Erythroblast (primary cell): ENCODE measurements around the gene SLC35C1.
"Not testable (repeated sequence)": the region's sequence is repeated elsewhere in the genome, so short reads cannot be mapped to it uniquely, and the experiment has no call there.

ENCODE experiments used
- DNase-seq, 2 experiments: peaks; one replicate each; lab custom pipeline; 2025; lab: John Stamatoyannopoulos, UW
- GATA1 ChIP-seq: IDR thresholded peaks from 2 replicates; pipeline ENCODE4 v1.6.1; 2011; ENCODE audit warnings: low read depth, mild to moderate bottlenecking, control low read depth, low read length, moderate library complexity
- POLR2A ChIP-seq: IDR thresholded peaks from 2 replicates; pipeline ENCODE4 v1.6.1; 2011; ENCODE audit warnings: mild to moderate bottlenecking, low read length

SLC35C1 gene

DNA sequence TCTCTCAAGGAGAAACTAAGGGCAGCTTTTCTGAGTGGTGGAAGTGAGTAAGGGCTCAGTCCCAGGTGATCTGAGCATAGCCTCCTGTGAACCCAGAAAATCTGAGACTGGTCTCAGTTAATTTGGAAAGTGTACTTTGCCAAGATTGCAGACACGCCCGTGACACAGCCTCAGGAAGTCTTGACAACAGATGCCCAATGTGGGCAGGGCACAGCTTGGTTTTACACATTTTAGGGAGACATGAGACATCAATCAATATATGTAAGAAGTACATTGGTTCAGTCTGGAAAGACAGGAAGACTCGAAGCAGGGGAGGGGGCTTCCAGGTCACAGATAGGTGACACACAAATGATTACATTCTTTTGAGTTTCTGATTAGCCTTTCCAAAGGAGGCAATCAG is 28.8 kb downstream of the SLC35C1 start:
- TF ChIP-seq GATA1 (no peak), POLR2A (no peak)
- DNase-seq: no peak

DNA sequence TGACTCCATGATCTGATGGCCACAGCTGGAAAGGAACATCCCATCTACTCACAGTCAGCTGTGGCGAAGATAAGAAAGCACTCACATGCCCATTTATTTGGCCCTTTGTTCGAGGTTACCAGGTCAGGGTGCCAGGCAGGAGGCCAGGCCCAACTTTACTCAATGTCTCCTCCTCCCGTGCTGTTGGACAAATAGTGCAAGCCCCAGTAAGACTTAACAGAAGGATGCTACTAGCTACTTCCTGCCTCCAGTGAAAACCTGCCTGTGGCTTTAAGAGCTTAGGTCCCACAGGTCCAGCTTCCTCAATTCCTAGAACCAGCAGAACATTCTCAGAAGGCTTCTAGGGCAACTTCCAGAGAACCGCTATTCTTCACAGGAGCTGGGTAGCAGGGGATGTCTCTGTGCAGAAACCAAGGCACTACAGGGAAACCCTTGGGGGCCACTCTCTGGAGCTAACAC is 29.4 kb downstream of the SLC35C1 start:
- peak in 1 of 2 experiments; percentile 9 for DNase-seq
- TF ChIP-seq GATA1 (no peak), POLR2A (no peak)

DNA sequence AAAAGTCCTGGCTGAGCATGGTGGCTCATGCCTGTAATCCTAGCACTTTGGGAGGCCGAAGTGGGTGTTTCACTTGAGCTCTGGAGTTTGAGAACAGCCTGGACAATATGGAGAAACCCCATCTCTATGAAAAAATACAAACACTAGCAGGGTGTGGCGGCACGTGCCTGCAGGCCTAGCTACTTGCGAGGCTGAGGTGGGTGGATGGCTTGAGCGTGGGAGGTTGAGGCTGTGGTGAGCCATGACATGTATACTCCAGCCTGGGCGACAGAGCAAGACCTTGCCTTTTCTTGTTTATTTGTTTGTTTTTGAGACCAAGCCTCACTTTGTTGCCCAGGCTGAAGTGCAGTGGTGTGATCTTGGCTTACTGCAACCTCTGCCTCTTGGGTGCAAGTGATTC is 34.3 kb downstream of the SLC35C1 start:
- TF ChIP-seq GATA1 (no peak), POLR2A (no peak)

GRCh38 chr11:45840251-45840650 is 35.3 kb downstream of the SLC35C1 start:
- DNase-seq: not testable (repeated sequence)

More for the DNA sequence above, 34.3 kb downstream of the SLC35C1 start:
- DNase-seq: no peak

DNA sequence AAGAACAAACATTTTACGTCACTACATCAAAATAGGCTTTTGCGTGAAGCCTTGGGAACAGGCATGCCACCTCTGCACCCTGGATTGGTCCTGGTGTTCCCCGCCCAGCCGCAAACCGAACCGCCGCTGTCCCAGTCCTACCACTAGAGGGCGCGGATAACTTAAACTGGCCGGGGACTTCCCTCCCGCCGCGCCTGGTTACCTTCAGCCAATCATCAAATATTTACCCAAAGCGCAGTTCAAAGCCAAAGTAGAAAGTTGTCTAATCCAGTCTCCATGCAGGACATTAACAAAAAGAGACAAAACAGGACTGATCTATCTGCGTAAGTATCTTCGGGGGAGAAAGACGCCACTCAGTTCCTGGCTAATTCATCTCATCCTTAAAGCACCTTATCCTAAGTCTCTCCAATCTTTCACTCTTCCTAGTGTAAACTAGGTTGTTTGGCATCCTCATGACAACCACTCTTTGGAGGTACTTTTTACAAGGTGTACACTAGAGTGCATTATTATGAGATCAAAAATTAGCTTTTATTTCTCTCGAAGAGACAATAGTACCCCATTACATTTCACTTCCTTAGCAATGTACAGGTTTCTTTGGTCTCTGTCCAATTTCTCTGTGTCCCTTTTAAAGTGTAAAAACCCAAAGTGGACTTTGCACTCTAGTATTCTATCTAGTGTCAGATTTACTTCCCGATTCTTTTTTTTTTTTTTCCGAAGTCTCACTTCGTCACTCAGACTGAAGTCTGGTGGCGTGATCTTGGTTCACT is 38.4 kb downstream of the SLC35C1 start:
- DNase-seq: peak; percentile 89 to 92
- TF ChIP-seq POLR2A (no peak), GATA1 (no peak)

GRCh38 chr11:45844822-45845578 is 40.1 kb downstream of the SLC35C1 start:
- no peak for TF ChIP-seq POLR2A
- TF ChIP-seq GATA1: no peak
- no peak for DNase-seq

GRCh38 chr11:45846174-45846675 is 41.3 kb downstream of the SLC35C1 start:
- peak in 1 of 2 experiments; percentile 37 for DNase-seq
- TF ChIP-seq GATA1: no peak
- no peak for TF ChIP-seq POLR2A

DNA sequence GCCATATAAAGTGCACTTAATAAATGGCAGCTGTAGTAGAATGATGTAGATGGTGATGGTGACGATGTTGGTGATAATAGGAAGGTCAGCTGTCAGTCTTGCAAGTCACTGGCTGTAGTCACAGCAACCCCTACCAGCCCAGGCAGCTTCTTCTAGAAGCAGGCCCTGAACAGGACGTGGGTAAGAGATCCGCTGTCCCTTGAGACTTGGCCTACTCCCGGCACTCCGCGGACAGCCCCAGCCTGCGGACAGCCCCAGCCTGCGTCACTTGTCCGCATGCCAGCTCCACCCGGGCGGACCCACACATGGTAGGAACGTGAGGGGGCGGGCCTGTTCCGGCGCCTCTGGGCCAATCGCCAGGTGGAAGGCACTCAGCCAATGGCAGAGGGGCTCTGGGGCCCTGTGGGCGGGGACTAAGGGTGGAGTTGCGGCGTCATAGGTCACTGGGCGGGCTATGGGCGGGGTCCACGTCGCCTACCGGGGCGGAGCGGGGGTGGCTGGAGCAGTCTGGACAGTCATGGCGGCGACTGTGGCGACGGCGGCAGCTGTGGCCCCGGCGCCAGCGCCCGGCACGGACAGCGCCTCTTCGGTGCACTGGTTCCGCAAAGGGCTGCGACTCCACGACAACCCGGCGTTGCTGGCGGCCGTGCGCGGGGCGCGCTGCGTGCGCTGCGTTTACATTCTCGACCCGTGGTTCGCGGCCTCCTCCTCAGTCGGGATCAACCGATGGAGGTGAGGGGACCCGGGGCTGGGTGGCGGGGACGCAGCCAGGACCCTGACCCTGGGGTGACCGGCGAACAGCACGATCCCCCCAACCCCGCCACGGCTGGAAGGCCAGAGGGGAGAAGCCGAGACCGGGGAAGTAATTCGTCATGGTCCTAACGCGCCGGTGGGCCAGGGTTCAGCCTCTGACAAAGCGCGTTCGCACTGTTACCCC is 42.3 kb downstream of the SLC35C1 start, which contains the start of gene CRY2:
Gene CRY2, plus strand, starts transcription at position 502 of the 937 bp plus-strand sequence. Its CDS starts 16 bp downstream, at position 518.
- DNase-seq: peak; percentile 98 to 100
- TF ChIP-seq GATA1 (no peak), POLR2A (peak; percentile 94)

GRCh38 chr11:45847911-45848316 is 43.0 kb downstream of the SLC35C1 start:
- TF ChIP-seq GATA1 (no peak), POLR2A (peak; percentile 8)
- DNase-seq: peak; percentile 92 to 93

DNA sequence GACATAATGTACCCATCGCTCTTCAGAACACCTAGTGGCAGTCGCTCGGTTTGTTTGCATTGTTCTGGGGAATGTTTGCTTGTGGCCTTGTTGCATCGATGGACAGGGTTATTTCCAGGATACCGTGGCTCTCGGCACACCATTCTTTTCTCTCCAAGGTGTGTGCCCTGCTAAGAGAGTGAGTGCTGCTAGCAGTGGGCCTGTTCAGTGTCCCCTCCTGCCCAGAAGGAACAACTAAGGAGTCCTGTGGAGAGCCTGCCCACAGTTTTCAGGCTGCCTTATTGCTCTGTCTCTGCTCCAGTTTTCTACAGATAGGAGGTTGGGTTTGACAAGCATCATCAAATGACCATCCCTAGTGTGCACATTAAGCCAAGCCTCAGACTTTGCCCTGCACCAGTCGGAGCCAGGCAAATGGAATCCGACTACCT is 43.7 kb downstream of the SLC35C1 start:
- no peak for DNase-seq
- TF ChIP-seq POLR2A (no peak), GATA1 (no peak)

DNA sequence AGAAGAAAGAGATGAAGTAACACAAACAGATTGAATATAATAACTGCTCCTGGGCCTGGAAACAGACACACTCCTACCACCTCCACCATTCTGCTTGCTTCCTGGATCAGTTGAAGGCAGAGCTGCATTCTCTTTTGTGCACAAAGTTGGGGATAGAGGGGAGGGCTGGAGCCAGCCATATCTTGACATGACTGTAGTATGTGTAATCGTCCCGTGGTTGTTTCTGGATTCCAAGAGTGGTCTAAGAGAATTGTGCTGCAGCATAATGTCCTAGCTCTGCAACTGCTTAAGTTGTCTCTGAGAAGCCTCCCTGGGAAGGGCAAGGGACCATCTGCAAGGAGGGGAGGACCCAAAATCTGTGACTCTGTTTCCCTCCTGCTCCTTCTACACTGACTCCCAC is 45.5 kb downstream of the SLC35C1 start:
- TF ChIP-seq POLR2A (no peak), GATA1 (no peak)

GRCh38 chr11:45851228-45851627 is 46.3 kb downstream of the SLC35C1 start:
- no peak for DNase-seq
- TF ChIP-seq GATA1 (no peak), POLR2A (no peak)

More for the DNA sequence above, 45.5 kb downstream of the SLC35C1 start:
- DNase-seq: no peak
